ENCODE measurements around the gene POM121L2. TPM values are rescaled to one million over a fixed set of nuclear protein-coding genes. Genes with fewer than 3 reads are reported as not detected.
"Not testable (repeated sequence)": the region's sequence is repeated elsewhere in the genome, so short reads cannot be mapped to it uniquely, and the experiment has no call there.

Gene POM121L2
- total RNA-seq, 4 donors from 2014 or later, result not detected

GRCh38 chr6:27279513-27280063 is 32.5 kb downstream of the POM121L2 start:
- Histone ChIP-seq H3K36me3 (no peaks in the 10 kb centered on the region), H3K9me3 (peaks cover 0 to 14% (median 0%) of the 10 kb centered on the region in 4 donors), H3K27ac (no peak overlapping the region), H3K27me3 (peaks cover 0 to 14% of the 10 kb centered on the region in 2 donors), H3K4me1 (no peaks in the 10 kb centered on the region), H3K4me3 (no peak overlapping the region)
- no peak for DNase-seq
- TF ChIP-seq CTCF (IDR thresholded peaks at IDR 0.05) (no peak), POLR2A (IDR thresholded peaks at IDR 0.05) (no peak)

GRCh38 chr6:27275025-27275956 is 36.8 kb downstream of the POM121L2 start:
- DNase-seq, result no peak
- Histone ChIP-seq H3K27me3 (no peaks in the 10 kb centered on the region), H3K36me3 (no peaks in the 10 kb centered on the region), H3K4me3 (no peak overlapping the region), H3K27ac (no peak overlapping the region), H3K4me1 (no peaks in the 10 kb centered on the region), H3K9me3 (peaks cover 0 to 5% (median 0%) of the 10 kb centered on the region in 4 donors)
- TF ChIP-seq CTCF (IDR thresholded peaks at IDR 0.05) (no peak), POLR2A (IDR thresholded peaks at IDR 0.05) (no peak)

- Histone ChIP-seq H3K9me3 (peaks cover 0 to 5% (median 0%) of the 10 kb centered on the region in 4 donors), H3K4me3 (no peak overlapping the region), H3K36me3 (no peaks in the 10 kb centered on the region), H3K4me1 (no peaks in the 10 kb centered on the region), H3K27me3 (no peaks in the 10 kb centered on the region), H3K27ac (no peak overlapping the region)
- no peak for DNase-seq
- TF ChIP-seq POLR2A (IDR thresholded peaks at IDR 0.05) (no peak), CTCF (IDR thresholded peaks at IDR 0.05) (no peak)
These were observed 38.3 kb downstream of the POM121L2 start for GRCh38 chr6:27273783-27274182.

GRCh38 chr6:27268803-27269202 is 43.3 kb downstream of the POM121L2 start:
- Histone ChIP-seq H3K9me3 (no peaks in the 10 kb centered on the region), H3K4me1 (no peaks in the 10 kb centered on the region), H3K27ac (no peak overlapping the region), H3K36me3 (no peaks in the 10 kb centered on the region), H3K4me3 (no peak overlapping the region), H3K27me3 (no peaks in the 10 kb centered on the region)
- DNase-seq, result no peak
- TF ChIP-seq CTCF (IDR thresholded peaks at IDR 0.05), result no peak
- no peak for TF ChIP-seq POLR2A (IDR thresholded peaks at IDR 0.05)

GRCh38 chr6:27267857-27268434 is 44.1 kb downstream of the POM121L2 start:
- H3K27me3 ChIP-seq, result no peaks in the 10 kb centered on the region
- no peak for DNase-seq
- no peaks in the 10 kb centered on the region for H3K9me3 ChIP-seq
- no peaks in the 10 kb centered on the region for H3K36me3 ChIP-seq
- H3K4me1 ChIP-seq, result no peaks in the 10 kb centered on the region
- no peak overlapping the region for H3K27ac ChIP-seq
- TF ChIP-seq POLR2A (IDR thresholded peaks at IDR 0.05), result no peak
- no peak for TF ChIP-seq CTCF (IDR thresholded peaks at IDR 0.05)
- no peak overlapping the region for H3K4me3 ChIP-seq

- not testable (repeated sequence) for DNase-seq, H3K9me3 ChIP-seq, H3K27ac ChIP-seq, H3K36me3 ChIP-seq, H3K4me3 ChIP-seq, H3K27me3 ChIP-seq, H3K4me1 ChIP-seq
These were observed 45.1 kb downstream of the POM121L2 start for GRCh38 chr6:27267003-27267402.
